Stimulated activated CD8-positive, alpha-beta memory T cell treated with anti-CD3 and anti-CD28 coated beads, Interleukin-4, amount 100 ng/mL, for 24 hours (primary cell): ENCODE measurements around the gene MACROD2.
"Not testable (repeated sequence)": the region's sequence is repeated elsewhere in the genome, so short reads cannot be mapped to it uniquely, and the experiment has no call there.

Source experiments
- DNase-seq: peaks from one replicate; pipeline ENCODE4 v3.0.0-alpha.2; 2020; ENCODE audit warnings: low read depth

MACROD2 gene

GRCh38 chr20:15370370-15370769, 1375.1 kb downstream of the MACROD2 start:
- no peak for DNase-seq

- DNase-seq, result no peak
These were observed 1379.4 kb downstream of the MACROD2 start for GRCh38 chr20:15374682-15375081.

- DNase-seq, result no peak
These were observed 1380.5 kb downstream of the MACROD2 start for GRCh38 chr20:15375836-15376235.

- not testable (repeated sequence) for DNase-seq
These were observed 1382.3 kb downstream of the MACROD2 start for GRCh38 chr20:15377603-15378002.

GRCh38 chr20:15378151-15378550, 1382.8 kb downstream of the MACROD2 start:
- DNase-seq, result no peak

GRCh38 chr20:15379681-15380296, 1384.5 kb downstream of the MACROD2 start:
- no peak for DNase-seq

- no peak for DNase-seq
These were observed 1385.5 kb downstream of the MACROD2 start for GRCh38 chr20:15380770-15381169.

- no peak for DNase-seq
These were observed 1391.9 kb downstream of the MACROD2 start for GRCh38 chr20:15387228-15387627.

- no peak for DNase-seq
These were observed 1400.1 kb downstream of the MACROD2 start for GRCh38 chr20:15395457-15395856.

GRCh38 chr20:15396026-15396425, 1400.7 kb downstream of the MACROD2 start:
- no peak for DNase-seq

- DNase-seq, result no peak
These were observed 1401.6 kb downstream of the MACROD2 start for GRCh38 chr20:15396900-15397299.

GRCh38 chr20:15399781-15400180, 1404.5 kb downstream of the MACROD2 start:
- DNase-seq, result no peak

- DNase-seq, result no peak
These were observed 1410.8 kb downstream of the MACROD2 start for GRCh38 chr20:15406072-15406471.

GRCh38 chr20:15411781-15412180, 1416.5 kb downstream of the MACROD2 start:
- no peak for DNase-seq

GRCh38 chr20:15415908-15416307, 1420.6 kb downstream of the MACROD2 start:
- no peak for DNase-seq

GRCh38 chr20:15419856-15420255, 1424.5 kb downstream of the MACROD2 start:
- DNase-seq, result no peak

- DNase-seq, result no peak
These were observed 1427.7 kb downstream of the MACROD2 start for GRCh38 chr20:15422966-15423365.

- no peak for DNase-seq
These were observed 1444.2 kb downstream of the MACROD2 start for GRCh38 chr20:15439551-15439950.

- DNase-seq, result no peak
These were observed 1444.9 kb downstream of the MACROD2 start for GRCh38 chr20:15440049-15440820.

GRCh38 chr20:15445056-15445840, 1449.9 kb downstream of the MACROD2 start:
- DNase-seq, result no peak

- no peak for DNase-seq
These were observed 1451.1 kb downstream of the MACROD2 start for GRCh38 chr20:15446373-15446772.

- DNase-seq, result no peak
These were observed 1452.2 kb downstream of the MACROD2 start for GRCh38 chr20:15447549-15447948.

GRCh38 chr20:15449061-15449460, 1453.7 kb downstream of the MACROD2 start:
- no peak for DNase-seq
